Stromal cell of bone marrow (primary cell): Measurements from ENCODE around the gene CNTNAP1.
"Not testable (repeated sequence)": the region's sequence is repeated elsewhere in the genome, so short reads cannot be mapped to it uniquely, and the experiment has no call there.

Experiments used
- DNase-seq: peaks from one replicate; pipeline ENCODE4 v3.0.0-alpha.2; 2012; ENCODE audit warnings: low read depth

The CNTNAP1 gene

DNA sequence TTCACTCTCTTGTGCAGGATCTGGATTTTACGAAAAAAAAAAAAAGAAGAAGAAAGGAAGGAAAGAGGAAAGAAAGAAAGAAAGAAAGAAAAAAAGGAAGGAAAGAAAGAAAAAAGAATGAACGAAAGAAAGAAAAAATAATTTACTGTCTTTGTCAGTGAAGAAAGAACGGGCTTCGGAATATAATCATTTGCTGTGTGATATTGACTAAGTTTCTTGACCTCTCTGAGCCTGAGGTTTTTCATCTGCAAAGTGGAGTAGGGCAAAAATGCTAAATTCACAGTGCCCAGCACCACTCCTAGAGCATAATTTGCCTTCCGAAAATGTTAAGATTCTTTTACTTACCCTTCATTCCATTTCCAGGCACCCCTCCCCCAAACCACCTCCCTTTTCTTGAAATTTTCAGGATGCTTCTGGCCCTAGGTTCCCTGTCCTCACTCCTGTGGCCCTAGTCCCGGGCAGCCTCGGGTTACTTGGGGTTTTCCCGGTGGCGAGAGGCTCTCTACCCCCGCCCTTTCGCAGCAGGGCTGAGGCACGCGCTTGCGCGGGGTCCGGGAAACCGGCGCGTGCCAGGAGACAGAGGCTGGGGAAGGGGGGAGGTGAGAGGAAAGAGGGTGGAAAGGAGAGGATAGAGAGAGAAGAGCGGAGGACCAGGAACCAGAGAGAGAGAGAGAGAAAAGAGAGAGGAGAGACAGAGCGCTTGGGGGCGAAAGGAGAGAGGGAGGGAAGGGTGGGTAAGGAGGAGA, at the start of gene CNTNAP1:
Gene CNTNAP1, plus strand, starts transcription at position 556 of the 746 bp plus-strand sequence. CDS start 299 bp downstream, outside the sequence.
- DNase-seq, result peak; percentile 68

DNA sequence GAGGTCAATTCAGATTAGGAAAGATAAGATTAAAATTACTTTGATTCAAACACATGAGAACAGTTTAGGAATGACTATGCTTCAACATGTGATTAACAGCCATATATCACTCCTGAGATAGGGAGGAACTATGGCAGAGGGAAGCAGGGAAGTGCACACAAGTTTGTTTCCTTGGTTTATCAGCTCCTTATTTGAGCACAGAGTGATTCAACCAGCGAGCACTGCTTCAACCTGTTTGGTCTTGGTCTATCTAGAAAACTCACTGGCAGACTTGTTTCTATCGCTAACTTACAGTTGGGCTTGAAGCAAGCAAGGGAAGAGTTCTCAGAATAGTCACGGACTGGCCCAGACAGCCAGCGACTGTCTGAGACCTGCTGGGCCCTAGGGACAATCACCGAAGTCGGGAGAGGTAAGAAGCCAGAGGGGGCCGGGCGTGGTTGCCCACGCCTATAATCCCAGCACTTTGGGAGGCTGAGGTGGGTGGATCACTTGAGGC, 49.3 kb upstream of the CNTNAP1 start:
- DNase-seq, result no peak

DNA sequence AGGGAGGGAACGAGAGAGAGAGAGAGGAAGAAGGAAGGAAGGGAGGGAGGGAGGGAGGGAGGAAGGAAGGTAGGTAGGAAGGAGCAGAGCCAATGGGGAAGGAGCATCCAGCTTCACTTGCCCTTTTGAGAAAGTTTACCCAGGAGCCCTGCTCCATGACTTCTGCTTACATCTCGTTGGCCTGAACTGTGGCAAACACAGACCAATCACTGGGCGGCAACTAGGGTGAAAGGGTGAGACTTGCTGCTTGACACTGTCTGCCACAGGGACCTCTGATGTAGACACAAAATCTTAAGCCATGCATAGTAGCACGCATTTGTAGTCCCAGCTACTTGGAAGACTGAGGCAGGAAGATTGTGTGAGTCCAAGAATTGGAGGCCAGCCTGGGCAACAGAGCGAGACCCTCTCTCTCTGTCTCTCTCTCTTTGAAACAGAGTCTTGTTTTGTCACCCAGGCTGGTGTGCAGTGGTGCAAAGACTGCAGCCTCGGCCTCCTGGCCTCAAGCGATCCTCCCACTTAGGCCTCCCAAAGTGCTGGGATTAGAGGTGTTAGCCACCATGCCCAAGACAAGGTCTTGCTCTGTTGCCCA, 42.7 kb upstream of the CNTNAP1 start:
- no peak for DNase-seq

DNA sequence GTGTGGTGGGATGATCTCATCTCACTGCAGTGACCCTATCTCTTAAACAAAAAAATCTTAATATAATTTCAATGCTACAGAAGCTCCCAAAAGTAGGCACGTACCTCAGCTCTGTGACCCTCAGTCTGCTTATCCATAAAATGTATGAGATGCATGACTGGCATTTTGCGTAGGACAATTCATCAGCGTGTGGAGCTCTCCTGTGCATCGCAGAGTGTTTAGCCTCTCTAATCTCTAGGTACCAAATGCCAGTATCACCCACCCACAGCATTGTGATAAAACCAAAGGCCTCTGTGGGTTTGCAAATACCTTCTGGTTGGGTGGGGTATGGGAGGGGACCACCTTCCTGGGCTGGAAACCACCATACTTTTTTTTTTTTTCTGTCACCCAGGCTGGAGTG, 42.2 kb upstream of the CNTNAP1 start:
- DNase-seq, result no peak

DNA sequence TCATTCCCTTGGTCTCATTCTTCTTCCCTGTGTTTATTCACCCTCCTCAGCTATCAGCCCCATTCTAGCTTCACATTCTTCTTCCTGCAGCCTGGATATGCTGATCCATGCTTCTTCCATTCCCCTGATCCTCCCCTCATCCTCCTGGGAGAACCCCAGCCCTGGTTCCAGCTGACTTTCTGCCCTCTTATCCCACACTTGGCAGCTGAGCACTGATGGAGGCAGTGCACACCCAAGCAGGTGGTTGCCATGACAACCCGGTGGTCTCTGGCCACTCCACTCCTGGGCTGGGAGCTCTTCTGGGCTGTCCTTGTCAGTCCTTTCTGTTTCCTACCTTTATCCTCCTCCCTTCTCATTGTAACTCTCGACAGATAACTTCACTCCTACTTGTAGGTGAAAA, 40.0 kb upstream of the CNTNAP1 start:
- no peak for DNase-seq

DNA sequence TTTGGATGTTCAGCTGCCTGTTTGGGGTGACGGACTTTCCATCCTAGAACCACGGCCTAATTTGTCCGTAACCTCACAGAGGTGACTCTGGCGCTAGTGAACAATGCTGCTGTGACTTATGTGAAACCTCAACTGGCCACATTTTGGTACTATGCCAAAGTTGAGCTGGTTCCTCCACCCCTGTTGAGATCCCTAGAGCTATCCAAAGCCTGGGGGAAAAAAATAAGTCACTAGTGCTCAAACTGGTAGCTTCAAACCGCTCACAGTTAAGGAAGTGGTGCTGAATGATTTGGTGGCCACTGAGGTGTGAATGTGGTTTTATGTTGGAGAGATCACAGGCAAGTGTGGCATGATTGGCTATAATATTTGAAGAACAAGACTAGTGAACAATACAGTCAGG, 34.6 kb upstream of the CNTNAP1 start:
- DNase-seq, result no peak

DNA sequence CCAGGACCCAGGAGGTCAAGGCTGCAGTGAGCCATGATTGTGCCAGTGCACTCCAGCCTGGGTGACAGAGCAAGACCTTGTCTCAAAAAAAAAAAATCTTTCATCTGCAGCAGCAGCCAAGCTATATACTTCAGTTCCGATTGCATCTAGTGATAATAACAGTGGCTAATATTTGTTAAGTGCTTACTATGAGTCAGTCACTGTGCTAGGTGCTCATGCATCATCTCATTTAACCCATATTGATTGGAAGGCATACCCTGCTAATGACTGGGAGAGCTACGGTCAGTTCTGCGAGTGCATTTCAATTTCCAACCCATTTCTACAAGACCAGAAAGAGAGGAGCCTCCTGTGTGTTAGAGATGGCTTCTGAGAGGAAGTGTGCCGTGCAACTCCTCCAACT, 30.9 kb upstream of the CNTNAP1 start:
- no peak for DNase-seq

DNA sequence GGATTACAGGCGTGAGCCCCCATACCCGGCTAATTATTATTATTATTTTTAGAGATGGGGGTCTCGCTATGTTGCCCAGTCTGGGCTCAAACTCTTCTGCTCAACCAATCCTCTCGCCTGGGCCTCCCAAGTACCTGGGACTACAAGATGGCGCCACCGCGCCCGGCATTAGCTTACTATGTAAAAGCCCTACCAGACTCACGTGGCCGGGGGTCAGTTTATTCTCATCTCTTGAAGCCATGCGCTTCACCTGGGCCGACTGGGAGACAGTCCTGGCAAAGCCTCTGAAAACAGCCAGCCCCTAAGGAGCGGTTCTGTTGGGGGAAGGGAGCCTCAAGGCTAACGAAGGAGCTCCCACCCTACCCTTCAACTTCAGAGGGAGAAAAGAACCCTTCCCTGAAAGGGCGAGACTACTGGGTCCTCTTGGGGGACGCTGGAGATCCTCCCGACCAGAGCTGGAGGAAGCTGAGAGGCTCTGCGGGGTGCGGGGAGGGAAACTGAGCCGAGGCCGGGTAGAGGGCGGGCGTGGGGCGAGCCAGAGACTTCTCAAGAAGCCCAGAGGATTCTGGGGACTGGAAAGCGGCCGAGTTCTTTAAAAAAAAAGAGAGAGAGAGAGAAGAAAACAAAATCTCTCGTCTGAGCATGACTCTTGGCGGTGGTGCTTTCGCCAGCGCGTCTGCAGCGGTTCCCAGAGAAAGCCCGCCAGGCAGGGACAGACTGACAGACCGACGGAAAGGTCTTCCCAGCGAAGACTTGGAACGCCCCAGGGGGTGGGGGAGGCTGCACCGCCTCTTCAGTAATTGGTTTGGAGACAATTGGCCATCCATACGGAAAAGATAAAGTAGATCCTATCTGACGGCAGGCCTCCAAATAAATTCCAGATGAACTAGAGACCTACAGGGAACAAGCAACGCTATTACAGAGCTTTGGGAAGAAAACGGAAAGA, 28.9 kb upstream of the CNTNAP1 start:
- peak; percentile 71 for DNase-seq

DNA sequence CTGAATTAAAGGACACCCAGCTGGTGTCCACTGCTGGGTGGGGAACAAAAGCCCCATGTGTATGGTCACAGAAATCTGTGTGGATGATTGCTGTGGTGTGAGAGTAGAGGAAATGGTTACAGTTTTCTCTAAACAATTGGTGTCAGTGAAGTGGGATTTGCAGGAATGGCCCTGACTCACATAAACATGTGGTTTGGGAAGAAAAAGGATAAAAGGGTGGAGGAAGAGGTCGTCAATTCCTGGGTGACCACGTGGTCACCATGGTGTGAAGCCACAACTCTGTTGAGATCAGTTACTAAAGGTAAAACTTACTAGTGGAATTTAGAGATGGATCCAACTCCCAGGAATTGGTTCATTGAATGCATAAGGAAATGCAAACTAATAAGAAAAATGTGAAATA, 26.8 kb upstream of the CNTNAP1 start:
- DNase-seq, result no peak

DNA sequence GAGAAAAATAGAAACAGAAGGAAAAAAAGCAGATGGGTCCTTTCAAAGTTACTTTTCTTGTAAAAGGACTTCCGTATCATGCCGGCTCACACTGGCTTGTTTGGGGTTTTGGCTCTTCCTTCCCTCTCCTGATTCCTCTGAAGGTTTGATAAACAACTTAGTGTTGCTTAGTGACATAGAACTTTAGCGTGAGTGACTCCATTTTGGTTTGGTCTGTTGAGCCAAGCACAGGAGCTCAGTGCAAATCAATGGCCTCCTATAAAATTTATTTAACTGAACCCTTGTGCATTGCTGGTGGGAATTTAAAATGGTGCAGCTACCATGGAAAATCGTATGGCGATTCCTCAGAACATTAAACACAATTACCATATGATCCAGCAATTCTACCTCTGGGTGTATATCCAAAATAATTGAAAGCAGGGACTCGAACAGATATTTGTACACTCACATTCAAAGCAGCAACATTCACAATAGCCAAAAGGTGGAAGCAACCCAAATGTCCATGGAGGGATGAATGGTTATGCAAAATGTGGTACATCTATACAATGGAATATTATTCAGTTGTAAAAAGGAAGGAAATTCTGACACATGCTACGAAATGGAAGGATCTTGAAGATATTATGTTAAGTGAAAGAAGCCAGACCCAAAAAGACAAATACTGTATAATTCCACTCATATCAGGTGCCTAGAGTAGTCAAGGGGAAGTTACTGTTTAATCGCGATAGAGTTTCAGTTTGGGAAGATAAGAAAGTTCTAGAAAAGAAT, 24.3 kb upstream of the CNTNAP1 start:
- DNase-seq, result no peak

DNA sequence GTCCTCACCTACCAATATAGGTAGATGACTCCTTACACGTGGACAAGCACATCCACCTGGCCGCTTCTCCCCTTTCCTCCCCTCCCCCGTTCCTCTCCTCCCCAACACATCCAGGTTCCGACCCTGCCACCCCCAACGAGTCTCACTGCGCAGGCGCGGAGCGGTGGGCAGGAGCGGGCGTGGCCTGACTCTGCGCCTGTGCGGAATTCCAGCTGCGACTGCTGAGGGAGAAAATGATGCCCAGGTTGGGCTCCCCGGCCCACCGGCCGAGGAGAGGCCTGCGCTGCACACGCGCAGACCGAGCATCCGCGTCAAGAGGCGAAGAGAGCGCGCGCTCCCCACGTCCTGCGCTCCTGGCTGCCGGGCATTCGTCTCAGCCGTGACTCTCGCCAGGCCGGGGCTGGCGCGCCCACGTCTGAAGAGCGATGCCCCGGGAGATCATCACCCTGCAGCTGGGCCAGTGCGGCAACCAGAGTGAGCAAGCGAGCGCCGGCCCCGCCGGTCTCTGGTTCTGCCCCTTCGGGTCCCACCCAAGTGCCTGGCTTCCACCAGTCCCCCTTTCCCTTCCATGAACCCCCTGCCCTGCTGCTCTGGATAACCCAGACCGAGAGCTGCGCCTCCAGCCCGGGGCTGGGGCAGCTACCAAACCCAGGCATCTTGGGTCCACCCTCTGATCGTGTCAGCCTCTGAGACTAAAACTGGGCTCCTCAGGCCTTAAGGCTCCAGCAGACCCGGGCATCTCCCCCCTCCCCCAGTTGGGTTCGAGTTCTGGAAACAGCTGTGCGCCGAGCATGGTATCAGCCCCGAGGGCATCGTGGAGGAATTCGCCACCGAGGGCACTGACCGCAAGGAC, 23.0 kb upstream of the CNTNAP1 start, which contains the start of gene TUBG2:
Gene TUBG2, plus strand, starts transcription at position 206 of the 853 bp plus-strand sequence. Its CDS starts 220 bp downstream, at position 426.
- DNase-seq, result peak; percentile 75

DNA sequence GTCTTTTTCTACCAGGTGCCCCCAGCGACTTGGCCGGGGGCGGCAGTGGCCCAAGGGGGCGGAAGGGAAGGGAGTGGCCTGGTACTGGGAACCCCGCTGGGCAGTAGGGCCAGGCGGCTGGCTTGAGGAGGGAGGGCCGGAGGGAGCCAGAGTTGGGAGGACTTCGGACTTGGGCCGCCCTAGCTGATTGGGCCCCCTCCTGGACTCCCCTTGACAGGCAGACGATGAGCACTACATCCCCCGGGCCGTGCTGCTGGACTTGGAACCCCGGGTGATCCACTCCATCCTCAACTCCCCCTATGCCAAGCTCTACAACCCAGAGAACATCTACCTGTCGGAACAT, 22.4 kb upstream of the CNTNAP1 start:
- DNase-seq, result not testable (repeated sequence)

DNA sequence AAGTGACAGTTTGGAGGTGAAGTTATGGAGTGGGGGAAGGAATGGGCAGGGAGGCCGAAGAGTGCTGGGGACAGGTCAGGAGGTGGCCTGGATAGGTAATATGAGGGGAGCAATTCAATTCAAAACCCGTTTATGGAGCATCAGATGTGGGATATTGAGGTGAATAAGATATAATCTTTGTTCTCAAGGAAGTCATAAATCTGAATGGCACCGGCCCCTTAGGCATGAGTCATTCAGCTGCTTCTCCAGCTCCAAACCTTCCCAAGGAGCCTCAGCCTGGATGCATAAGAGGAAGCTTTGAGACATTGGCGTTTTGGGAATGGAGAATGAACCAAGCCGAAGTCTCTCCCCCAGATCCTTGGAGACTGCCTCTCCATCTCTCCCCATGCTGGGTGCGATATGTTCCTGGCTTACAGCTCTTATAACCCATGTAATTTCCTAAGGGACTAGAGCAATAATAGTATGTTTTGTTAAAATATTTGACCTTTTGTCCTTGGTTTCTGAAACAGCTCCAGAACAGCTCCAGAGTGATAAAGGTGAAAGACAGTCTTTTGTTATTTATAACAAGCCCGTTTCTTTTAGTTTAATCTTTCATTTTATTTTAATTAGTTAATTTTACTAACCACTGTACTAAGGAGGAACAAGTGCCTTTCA, 21.5 kb upstream of the CNTNAP1 start:
- DNase-seq, result peak; percentile 56

DNA sequence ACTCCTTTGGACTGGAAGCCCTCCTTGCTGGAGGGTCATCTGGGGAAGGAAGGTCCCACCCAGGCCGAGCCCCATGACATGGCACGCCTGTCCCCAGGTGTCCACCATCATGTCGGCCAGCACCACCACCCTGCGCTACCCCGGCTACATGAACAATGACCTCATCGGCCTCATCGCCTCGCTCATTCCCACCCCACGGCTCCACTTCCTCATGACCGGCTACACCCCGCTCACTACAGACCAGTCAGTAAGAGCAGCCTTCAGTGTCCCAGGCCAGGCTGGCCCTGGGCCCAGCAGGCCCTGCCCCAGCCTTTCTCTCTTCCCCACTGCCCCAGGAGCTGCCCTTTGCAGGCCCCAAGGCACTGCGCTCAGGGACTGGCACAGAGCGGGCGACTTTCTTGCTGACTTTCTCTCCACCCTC, 16.7 kb upstream of the CNTNAP1 start:
- DNase-seq, result no peak

DNA sequence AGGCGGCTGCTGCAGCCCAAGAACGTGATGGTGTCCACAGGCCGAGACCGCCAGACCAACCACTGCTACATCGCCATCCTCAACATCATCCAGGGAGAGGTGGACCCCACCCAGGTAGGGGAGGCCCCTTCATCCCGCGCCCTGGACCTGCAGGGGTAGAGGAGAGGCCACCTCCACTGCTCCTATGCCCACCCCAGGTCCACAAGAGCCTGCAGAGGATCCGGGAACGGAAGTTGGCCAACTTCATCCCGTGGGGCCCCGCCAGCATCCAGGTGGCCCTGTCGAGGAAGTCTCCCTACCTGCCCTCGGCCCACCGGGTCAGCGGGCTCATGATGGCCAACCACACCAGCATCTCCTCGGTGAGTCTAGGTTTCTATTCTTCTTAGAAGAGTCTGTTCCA, 16.2 kb upstream of the CNTNAP1 start:
- not testable (repeated sequence) for DNase-seq

DNA sequence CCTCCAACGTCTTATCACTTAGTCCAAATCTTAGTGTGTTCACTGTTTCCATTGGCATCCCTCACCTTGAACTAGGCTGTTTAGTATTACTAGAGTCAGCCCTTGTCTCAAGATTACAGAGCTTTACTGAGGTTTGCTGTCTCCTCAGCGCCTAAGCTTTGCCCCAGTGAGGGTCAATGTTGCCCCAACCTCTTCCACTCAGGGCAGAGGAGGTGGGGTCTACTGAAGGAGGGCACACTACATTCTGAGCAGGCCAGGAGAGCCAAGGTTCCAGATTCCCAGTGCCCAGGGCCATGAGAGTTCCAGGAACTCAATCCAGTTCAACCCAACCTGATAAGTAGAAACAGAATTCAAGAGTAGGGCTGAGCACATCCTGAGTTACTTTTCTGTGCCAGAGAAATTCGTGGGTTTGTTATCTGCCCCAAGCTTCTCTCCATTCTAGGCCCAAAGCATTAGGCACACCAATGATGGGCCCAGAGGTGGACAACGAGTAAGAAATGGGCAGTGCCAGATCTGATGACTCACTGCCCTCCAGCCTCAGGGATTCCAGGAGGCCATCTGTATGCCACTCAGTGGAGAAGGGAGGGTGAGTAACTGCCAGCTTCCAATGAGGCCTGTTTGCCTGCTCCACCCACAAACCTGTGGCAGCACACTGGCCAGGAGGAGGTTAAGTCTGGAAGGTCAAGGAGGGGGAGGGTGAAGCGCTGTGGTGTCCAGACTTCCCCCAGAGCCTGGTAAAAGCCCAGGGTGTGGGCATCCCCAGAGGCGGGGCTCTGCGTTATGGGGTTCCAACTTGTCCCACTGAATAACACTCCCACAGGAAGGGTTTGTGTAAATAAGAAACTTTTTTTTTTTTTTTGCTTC, 15.0 kb upstream of the CNTNAP1 start:
- DNase-seq, result peak; percentile 75

DNA sequence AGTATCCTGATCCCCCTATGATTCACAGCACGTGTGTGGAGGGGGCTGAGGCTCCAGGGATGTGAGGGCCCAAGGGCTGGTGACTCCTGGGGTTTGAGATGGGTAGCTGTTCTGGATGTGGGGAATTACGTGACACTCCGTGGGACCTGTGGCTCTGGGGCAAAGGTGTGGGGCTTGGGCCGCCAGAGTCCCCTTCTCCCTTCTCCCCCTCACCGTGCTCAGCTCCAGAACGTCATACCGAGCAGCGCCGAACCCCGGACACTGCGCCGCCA, 12.7 kb upstream of the CNTNAP1 start:
- DNase-seq, result no peak

DNA sequence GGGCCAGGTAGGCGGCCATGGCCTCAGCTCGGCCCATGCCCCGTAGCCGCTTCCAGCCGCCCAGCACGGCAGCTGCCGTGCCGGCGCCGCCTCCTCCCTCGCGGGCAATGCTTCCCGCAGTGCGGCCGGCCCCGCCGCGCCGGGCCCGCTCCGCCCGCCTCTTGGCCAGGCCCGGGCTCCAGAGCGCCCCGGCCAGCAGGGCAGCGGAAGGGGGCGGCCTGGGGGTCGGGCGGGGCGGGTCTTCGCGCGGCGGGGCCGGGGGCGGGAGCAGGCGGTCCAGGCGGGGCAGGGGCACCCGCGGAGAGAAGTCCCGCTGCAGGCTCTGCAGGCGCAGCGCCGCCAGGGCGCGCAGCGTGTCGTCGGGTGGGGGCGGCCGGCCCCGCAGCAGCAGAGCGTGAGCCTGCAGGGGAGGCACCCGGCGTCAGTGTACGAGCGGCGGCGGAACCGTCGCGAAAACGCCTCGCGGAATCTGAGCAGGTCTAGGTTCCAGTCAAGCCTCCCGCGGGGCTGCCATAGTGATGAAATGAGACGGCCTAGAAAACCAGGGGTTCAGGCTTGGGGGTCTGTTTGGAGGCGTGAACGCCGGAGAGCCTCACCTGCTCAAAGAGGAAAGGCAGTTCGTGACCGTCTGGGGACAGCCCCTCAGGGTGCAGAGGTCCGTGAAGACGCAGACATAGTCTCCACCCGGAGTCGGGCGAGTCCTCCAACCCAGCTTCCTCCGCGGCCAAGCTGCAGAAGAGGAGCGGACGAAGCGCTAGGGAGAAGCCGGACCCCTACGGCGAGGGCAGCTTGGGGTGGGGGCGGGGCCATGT, 12.1 kb upstream of the CNTNAP1 start:
- no peak for DNase-seq
